A549 (cell line): ENCODE results near the gene FAM53B. TPM values are rescaled to one million over a fixed set of nuclear protein-coding genes. Genes with fewer than 3 reads are reported as not detected.
"Not testable (repeated sequence)": the region's sequence is repeated elsewhere in the genome, so short reads cannot be mapped to it uniquely, and the experiment has no call there.

Experiments
- ATAC-seq, 2 experiments: fragments of 200-7000 bp in 1 of 2; fragments of >200 bp in 1 of 2; cut with Nextera tagmentation in 1 of 2; cut with Tn5 transposase in 1 of 2; 3 replicates each; pipeline versions ENCODE4 v1.8.0 to v1.9.1; 2018 to 2020; ENCODE audit warnings: mild to moderate bottlenecking in 1 of 2, moderate library complexity in 1 of 2
- CTCF ChIA-PET: fragments of 300-600 bp; sonication (Branson Sonifier 250); formaldehyde crosslinking; extraction: SDS; loops from one replicate; lab custom pipeline; 2021; ENCODE audit warnings: antibody characterized with exemption, inconsistent platforms; lab: Yijun Ruan, JAX
- POLR2A ChIA-PET: fragments of 350-600 bp; formaldehyde crosslinking; extraction: SDS; loops from one replicate; lab custom pipeline; 2021; ENCODE audit warnings: antibody characterized with exemption, inconsistent platforms; lab: Yijun Ruan, JAX
- DNase-seq, 2 experiments: peaks; one replicate each; pipeline versions ENCODE4 v3.0.0 to v3.0.0-alpha.2; 2011 to 2016; ENCODE audit warnings: low read depth in 1 of 2, low spot score in 1 of 2
- FAIRE-seq: peaks from 2 replicates; lab custom pipeline; 2011; peaks lifted over from hg19 to GRCh38; lab: Jason Lieb, UNC
- H3K27ac ChIP-seq, 2 experiments: fragments of >200 bp; sonication (Bioruptor Twin); formaldehyde crosslinking; 3 replicates each; pipeline ENCODE4 v1.5.1; 2016 to 2017
- H3K4me1 ChIP-seq: fragments of >200 bp; sonication (Bioruptor Twin); formaldehyde crosslinking; 3 replicates; pipeline ENCODE4 v1.6.1; 2016
- H3K4me2 ChIP-seq: fragments of >200 bp; sonication (Bioruptor Twin); formaldehyde crosslinking; 3 replicates; pipeline ENCODE4 v1.6.1; 2016
- H3K4me3 ChIP-seq: fragments of >200 bp; sonication (Bioruptor Twin); formaldehyde crosslinking; 3 replicates; pipeline ENCODE4 v1.5.1; 2016
- H3K9me3 ChIP-seq: fragments of >200 bp; sonication (Bioruptor Twin); formaldehyde crosslinking; 3 replicates; pipeline ENCODE4 v1.6.1; 2016
- CBX2 ChIP-seq: fragments of 200-600 bp; sonication (generic); IDR thresholded peaks from 2 replicates; pipeline ENCODE4 v1.6.1; 2016; ENCODE audit warnings: low read depth, mild to moderate bottlenecking, borderline replicate concordance
- CEBPB ChIP-seq, 2 experiments: fragments of >200 bp in 1 of 2; sonication (Bioruptor Twin) in 1 of 2; formaldehyde crosslinking in 1 of 2; IDR thresholded peaks; 2 replicates each; pipeline ENCODE4 v1.6.1; 2012 to 2016
- CHD2 ChIP-seq: fragments of 150-350 bp; IDR thresholded peaks from 2 replicates; pipeline ENCODE4 v1.6.1; 2014; ENCODE audit warnings: low read length; ENCODE audit not compliant: partially characterized antibody
- CHD4 ChIP-seq: fragments of 200-600 bp; sonication (generic); IDR thresholded peaks from 2 replicates; pipeline ENCODE4 v1.6.1; 2016; ENCODE audit warnings: antibody characterized with exemption, mild to moderate bottlenecking, borderline replicate concordance
- CTCF ChIP-seq: fragments of >200 bp; sonication (Bioruptor Twin); formaldehyde crosslinking; IDR thresholded peaks from 3 replicates; pipeline ENCODE4 v1.5.1; 2016
- EHMT2 ChIP-seq: fragments of 200-600 bp; sonication (generic); IDR thresholded peaks from 2 replicates; pipeline ENCODE4 v1.6.1; 2016; ENCODE audit warnings: antibody characterized with exemption, low read depth, mild to moderate bottlenecking, moderate library complexity
- FOXS1 ChIP-seq: fragments of 250-450 bp; sonication (Bioruptor Pico); IDR thresholded peaks from 2 replicates; pipeline ENCODE4 v1.5.0; 2020; ENCODE audit warnings: mild to moderate bottlenecking, moderate library complexity
- KDM1A ChIP-seq: fragments of 200-600 bp; sonication (generic); IDR thresholded peaks from 2 replicates; pipeline ENCODE4 v1.6.1; 2016; ENCODE audit warnings: low read depth, mild to moderate bottlenecking
- MYC ChIP-seq: IDR thresholded peaks from 2 replicates; pipeline ENCODE4 v1.6.1; 2012; ENCODE audit warnings: mild to moderate bottlenecking, inconsistent platforms, low read length, improper control_type of control experiment, borderline replicate concordance
- POLR2A ChIP-seq: IDR thresholded peaks from 2 replicates; pipeline ENCODE4 v1.6.1; 2012; ENCODE audit warnings: mild to moderate bottlenecking, low read length
- RAD21 ChIP-seq, 2 experiments: fragments of >200 bp in 1 of 2; sonication (Bioruptor Twin) in 1 of 2; formaldehyde crosslinking in 1 of 2; IDR thresholded peaks in 1 of 2; conservative IDR thresholded peaks in 1 of 2; 2 replicates in 1 of 2; 3 replicates in 1 of 2; pipeline ENCODE4 v1.6.1; 2012 to 2018; ENCODE audit warnings: inconsistent platforms in 1 of 2
- RARB ChIP-seq: fragments of 250-450 bp; sonication (Bioruptor Pico); IDR thresholded peaks from 2 replicates; pipeline ENCODE4 v1.8.0; 2021; ENCODE audit warnings: mild to moderate bottlenecking, moderate library complexity
- REST ChIP-seq: fragments of 200-600 bp; sonication (generic); IDR thresholded peaks from 2 replicates; pipeline ENCODE4 v1.6.1; 2016; ENCODE audit warnings: antibody characterized with exemption, mild to moderate bottlenecking, moderate library complexity
- RFX5 ChIP-seq: fragments of 450-650 bp; IDR thresholded peaks from 2 replicates; pipeline ENCODE4 v1.7.1; 2014; ENCODE audit warnings: antibody characterized with exemption, mild to moderate bottlenecking, moderate library complexity
- RNF2 ChIP-seq: fragments of 200-600 bp; sonication (generic); IDR thresholded peaks from 2 replicates; pipeline ENCODE4 v1.6.1; 2016; ENCODE audit warnings: low read depth, mild to moderate bottlenecking, antibody characterized with exemption, moderate library complexity, borderline replicate concordance
- SMC3 ChIP-seq: fragments of >200 bp; sonication (Bioruptor Twin); formaldehyde crosslinking; IDR thresholded peaks from 3 replicates; pipeline ENCODE4 v1.6.1; 2018; ENCODE audit warnings: inconsistent platforms
- SREBF2 ChIP-seq: fragments of 450-650 bp; IDR thresholded peaks from 2 replicates; pipeline ENCODE4 v1.6.1; 2014; ENCODE audit warnings: mild to moderate bottlenecking, moderate library complexity
- TP53 ChIP-seq: fragments of 250-450 bp; sonication (Bioruptor Pico); IDR thresholded peaks from 2 replicates; pipeline ENCODE4 v1.5.0; 2021; ENCODE audit warnings: mild to moderate bottlenecking, moderate library complexity
- ZNF302 ChIP-seq: fragments of 250-450 bp; sonication (Bioruptor Pico); IDR thresholded peaks from 2 replicates; pipeline ENCODE4 v1.9.0; 2021; ENCODE audit warnings: inconsistent platforms, mild to moderate bottlenecking, moderate library complexity
- WGBS: methylation state at CpG from one replicate; pipeline ENCODE4 v1.1.6; 2017; ENCODE audit errors: missing lambda C conversion rate; 5-methylcytosine and 5-hydroxymethylcytosine counted together
- polyA plus RNA-seq, 4 experiments: library from polyadenylated mRNA; depleted of rRNA in 3 of 4; stranded (reverse); fragments of >200 nt; fragmentation: RNase III in 1 of 4; extraction: RNeasy Plus Mini Kit Qiagen cat#74134 plus additional on column Dnase treatment in 1 of 4; gene quantifications; 2 replicates in 3 of 4; 3 replicates in 1 of 4; pipeline ENCODE4 v1.2.3, GENCODE V29; 2011 to 2017

FAM53B gene
- polyA plus RNA-seq, 2 of the 4 experiments (the other 2 are of a cell fraction), result 5.1 to 8.5 TPM

- 88% methylated on average over 2 of the region's 2 CpGs for WGBS
Measured at GRCh38 chr10:124746992-124747391, 2.8 kb upstream of the FAM53B start.

GRCh38 chr10:124746447-124746846 lies 2.3 kb upstream of the FAM53B start:
- ATAC-seq, H3K9me3 ChIP-seq, FAIRE-seq, H3K4me3 ChIP-seq, H3K4me2 ChIP-seq, DNase-seq, H3K27ac ChIP-seq: not testable (repeated sequence)
- 93% methylated on average over 8 of the region's 8 CpGs for WGBS
- ChIA-PET CTCF (interaction anchor here (0.6 to 5.3 kb wide), 10 partner anchors 12 to 752 kb away, joined by 3 to 40 read pairs (median 3); no protein-coding TSS in a partner anchor), POLR2A (interaction anchor here (1.0 kb wide), 1 partner anchor 45 kb away, joined by 3 read pairs; the partner anchor contains the start of gene EEF1AKMT2)
- H3K4me1 ChIP-seq, result peaks cover 22% of the 10 kb centered on the region

More at GRCh38 chr10:124746992-124747391, 2.8 kb upstream of the FAM53B start:
- no peak overlapping the region for H3K4me3 ChIP-seq
- no peak overlapping the region for H3K4me2 ChIP-seq
- ChIA-PET POLR2A (no interaction called here), CTCF (interaction anchor here (0.6 to 5.3 kb wide), 6 partner anchors 207 to 752 kb away, joined by 3 to 40 read pairs (median 4); no protein-coding TSS in a partner anchor)
- no peak for TF ChIP-seq RAD21 (conservative IDR thresholded peaks at IDR 0.05 in 1 of 2, IDR thresholded peaks at IDR 0.05 in 1 of 2)
- no peak for TF ChIP-seq EHMT2
- TF ChIP-seq RARB (CRISPR knock-in tag), result no peak
- no peak for TF ChIP-seq RFX5
- no peak for TF ChIP-seq SREBF2
- TF ChIP-seq CHD2, result no peak
- TF ChIP-seq CBX2, result no peak
- TF ChIP-seq MYC, result no peak
- TF ChIP-seq ZNF302 (CRISPR knock-in tag), result no peak
- TF ChIP-seq CEBPB (IDR thresholded peaks at IDR 0.05), result no peak
- TF ChIP-seq FOXS1, result no peak
- no peak for TF ChIP-seq CHD4
- no peak for TF ChIP-seq KDM1A
- no peak for TF ChIP-seq TP53 (CRISPR knock-in tag)
- TF ChIP-seq POLR2A, result no peak
- TF ChIP-seq, all 56 proteins: peak for 0
- Histone ChIP-seq H3K9me3 (no peaks in the 10 kb centered on the region), H3K4me1 (peaks cover 16% of the 10 kb centered on the region), H3K27ac (no peak overlapping the region)
- no peak for ATAC-seq
- no peak for FAIRE-seq
- no peak for DNase-seq

- Histone ChIP-seq H3K27ac (no peak overlapping the region), H3K4me1 (peaks cover 29% of the 10 kb centered on the region), H3K4me2 (no peak overlapping the region; the same call in 2 of the 3 replicates), H3K4me3 (no peak overlapping the region), H3K9me3 (no peaks in the 10 kb centered on the region)
- no peak for ATAC-seq
- ChIA-PET POLR2A (interaction anchor here (0.6 to 1.0 kb wide), 2 partner anchors 33 to 46 kb away, joined by 3 to 5 read pairs; partner anchors contain the start of gene EEF1AKMT2), CTCF (interaction anchor here (0.6 to 5.3 kb wide), 20 partner anchors 9 to 751 kb away, joined by 3 to 40 read pairs (median 3); no protein-coding TSS in a partner anchor)
- WGBS, result 42% methylated on average over 3 of the region's 3 CpGs
- TF ChIP-seq CTCF (peak; percentile 61), RFX5 (no peak), RNF2 (no peak), REST (no peak), RAD21 (conservative IDR thresholded peaks at IDR 0.05 in 1 of 2, IDR thresholded peaks at IDR 0.05 in 1 of 2) (peak; percentile 49 to 50; a peak in 4 of 5 replicates), SMC3 (peak; percentile 38; the same call in 2 of the 3 replicates)
- peak; percentile 49 to 67 for DNase-seq
- peak; percentile 56 for FAIRE-seq
Measured at GRCh38 chr10:124745673-124746072, 1.5 kb upstream of the FAM53B start.
